ENCODE results near the gene NAPA. TPM values are rescaled to one million over a fixed set of nuclear protein-coding genes. Genes with fewer than 3 reads are reported as not detected.
"Not testable (repeated sequence)": the region's sequence is repeated elsewhere in the genome, so short reads cannot be mapped to it uniquely, and the experiment has no call there.

NAPA gene
- total RNA-seq, 1 experiment from 2014 or later, result 98.3 TPM

- DNase-seq, result no peak
- H3K4me3 ChIP-seq (ENCODE audit: insufficient read depth, low read depth, low read length), result no peak overlapping the region
- no peaks in the 10 kb centered on the region for H3K27me3 ChIP-seq (ENCODE audit: control insufficient read depth, insufficient read depth, low read length)
- peaks cover 7% of the 10 kb centered on the region for H3K36me3 ChIP-seq (replicated peaks; ENCODE audit: control insufficient read depth, insufficient read depth, low read length)
These were observed 24.0 kb downstream of the NAPA start for GRCh38 chr19:47490847-47491246.

- Histone ChIP-seq H3K36me3 (replicated peaks; ENCODE audit: control insufficient read depth, insufficient read depth, low read length) (peaks cover 7% of the 10 kb centered on the region), H3K4me3 (ENCODE audit: insufficient read depth, low read depth, low read length) (no peak overlapping the region), H3K27me3 (ENCODE audit: control insufficient read depth, insufficient read depth, low read length) (no peaks in the 10 kb centered on the region)
- no peak for DNase-seq
These were observed 24.8 kb downstream of the NAPA start for GRCh38 chr19:47490031-47490430.

GRCh38 chr19:47489072-47489914, 25.6 kb downstream of the NAPA start:
- H3K36me3 ChIP-seq (replicated peaks; ENCODE audit: control insufficient read depth, insufficient read depth, low read length), result peaks cover 7% of the 10 kb centered on the region
- no peak overlapping the region for H3K4me3 ChIP-seq (ENCODE audit: insufficient read depth, low read depth, low read length)
- DNase-seq, result no peak
- no peaks in the 10 kb centered on the region for H3K27me3 ChIP-seq (ENCODE audit: control insufficient read depth, insufficient read depth, low read length)

- Histone ChIP-seq H3K27me3 (ENCODE audit: control insufficient read depth, insufficient read depth, low read length) (no peaks in the 10 kb centered on the region), H3K4me3 (ENCODE audit: insufficient read depth, low read depth, low read length) (no peak overlapping the region), H3K36me3 (replicated peaks; ENCODE audit: control insufficient read depth, insufficient read depth, low read length) (peaks cover 7% of the 10 kb centered on the region)
- DNase-seq, result no peak
These were observed 27.0 kb downstream of the NAPA start for GRCh38 chr19:47487551-47488515.

GRCh38 chr19:47486900-47487299, 28.0 kb downstream of the NAPA start:
- Histone ChIP-seq H3K27me3 (ENCODE audit: control insufficient read depth, insufficient read depth, low read length) (no peaks in the 10 kb centered on the region), H3K4me3 (ENCODE audit: insufficient read depth, low read depth, low read length) (no peak overlapping the region), H3K36me3 (replicated peaks; ENCODE audit: control insufficient read depth, insufficient read depth, low read length) (peaks cover 7% of the 10 kb centered on the region)
- DNase-seq, result no peak

GRCh38 chr19:47486220-47486619, 28.6 kb downstream of the NAPA start:
- H3K27me3 ChIP-seq (ENCODE audit: control insufficient read depth, insufficient read depth, low read length); DNase-seq; H3K36me3 ChIP-seq (replicated peaks; ENCODE audit: control insufficient read depth, insufficient read depth, low read length): not testable (repeated sequence)

GRCh38 chr19:47485210-47485609, 29.7 kb downstream of the NAPA start:
- Histone ChIP-seq H3K36me3 (replicated peaks; ENCODE audit: control insufficient read depth, insufficient read depth, low read length) (peaks cover 5% of the 10 kb centered on the region), H3K4me3 (ENCODE audit: insufficient read depth, low read depth, low read length) (no peak overlapping the region), H3K27me3 (ENCODE audit: control insufficient read depth, insufficient read depth, low read length) (no peaks in the 10 kb centered on the region; the same call in 1 of the 2 replicates)
- DNase-seq, result no peak

More at GRCh38 chr19:47486220-47486619, 28.6 kb downstream of the NAPA start:
- not testable (repeated sequence) for H3K4me3 ChIP-seq (ENCODE audit: insufficient read depth, low read depth, low read length)

- peak; percentile 98 for DNase-seq
- Histone ChIP-seq H3K4me3 (ENCODE audit: insufficient read depth, low read depth, low read length) (peak within 1 kb of the TSS; percentile 77), H3K36me3 (replicated peaks; ENCODE audit: control insufficient read depth, insufficient read depth, low read length) (no peaks in the 10 kb centered on the region; the same call in 1 of the 2 replicates), H3K27me3 (ENCODE audit: control insufficient read depth, insufficient read depth, low read length) (no peaks in the 10 kb centered on the region; the same call in 1 of the 2 replicates)
These were observed 30.8 kb downstream of the NAPA start, which contains the start of gene KPTN for GRCh38 chr19:47483800-47484690. KPTN (minus strand) TSS chr19:47484219; CDS start chr19:47484160, 59 bp downstream.

- Histone ChIP-seq H3K27me3 (ENCODE audit: control insufficient read depth, insufficient read depth, low read length) (no peaks in the 10 kb centered on the region; the same call in 1 of the 2 replicates), H3K36me3 (replicated peaks; ENCODE audit: control insufficient read depth, insufficient read depth, low read length) (no peaks in the 10 kb centered on the region; the same call in 1 of the 2 replicates), H3K4me3 (ENCODE audit: insufficient read depth, low read depth, low read length) (no peak overlapping the region; the same call in 1 of the 2 replicates)
- DNase-seq, result no peak
These were observed 31.7 kb downstream of the NAPA start for GRCh38 chr19:47483200-47483599.

GRCh38 chr19:47481460-47482052, 33.3 kb downstream of the NAPA start:
- DNase-seq, result no peak
- Histone ChIP-seq H3K4me3 (ENCODE audit: insufficient read depth, low read depth, low read length) (no peak overlapping the region), H3K36me3 (replicated peaks; ENCODE audit: control insufficient read depth, insufficient read depth, low read length) (no peaks in the 10 kb centered on the region), H3K27me3 (ENCODE audit: control insufficient read depth, insufficient read depth, low read length) (no peaks in the 10 kb centered on the region; the same call in 1 of the 2 replicates)

- H3K27me3 ChIP-seq (ENCODE audit: control insufficient read depth, insufficient read depth, low read length), result no peaks in the 10 kb centered on the region; the same call in 1 of the 2 replicates
- H3K36me3 ChIP-seq (replicated peaks; ENCODE audit: control insufficient read depth, insufficient read depth, low read length), result no peaks in the 10 kb centered on the region
- H3K4me3 ChIP-seq (ENCODE audit: insufficient read depth, low read depth, low read length), result peak overlapping the region; percentile 49
- DNase-seq, result no peak
These were observed 34.2 kb downstream of the NAPA start for GRCh38 chr19:47480658-47481057.

- peak overlapping the region; percentile 70 for H3K4me3 ChIP-seq (ENCODE audit: insufficient read depth, low read depth, low read length)
- no peaks in the 10 kb centered on the region; the same call in 1 of the 2 replicates for H3K27me3 ChIP-seq (ENCODE audit: control insufficient read depth, insufficient read depth, low read length)
- H3K36me3 ChIP-seq (replicated peaks; ENCODE audit: control insufficient read depth, insufficient read depth, low read length), result no peaks in the 10 kb centered on the region
- DNase-seq, result peak; percentile 99
These were observed 35.0 kb downstream of the NAPA start for GRCh38 chr19:47479701-47480503.
